ENCODE results near the gene CXCL3.

CXCL3 gene

DNA sequence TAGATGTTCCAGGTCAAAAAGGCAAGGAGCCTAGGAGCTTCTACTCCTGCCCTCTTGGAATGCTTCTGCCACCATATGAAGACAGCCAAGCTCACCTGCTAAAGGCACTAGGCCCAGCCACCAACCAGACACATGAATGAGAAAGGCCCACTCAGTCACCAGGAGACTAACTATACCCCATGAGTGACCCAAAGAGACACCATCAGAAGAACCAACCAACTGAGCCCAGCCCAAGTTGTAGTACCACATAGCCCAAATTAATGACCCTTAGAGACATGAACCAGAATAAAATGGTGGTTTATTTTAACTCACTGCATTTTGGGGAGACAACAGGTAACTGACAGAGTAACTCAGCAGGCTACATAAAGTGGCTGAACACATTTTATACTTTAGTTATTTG is 22.9 kb upstream of the CXCL3 start:
- Histone ChIP-seq H3K9ac (ENCODE audit: insufficient read length, low read depth) (no peak overlapping the region), H3K4me3 (ENCODE audit: insufficient read length, low read depth) (no peak overlapping the region), H3K36me3 (ENCODE audit: insufficient read depth, insufficient read length, low read length) (no peaks in the 10 kb centered on the region), H3K4me1 (ENCODE audit: insufficient read depth, insufficient read length) (no peaks in the 10 kb centered on the region), H3K27me3 (ENCODE audit: insufficient read depth, insufficient read length) (no peaks in the 10 kb centered on the region), H3K9me3 (ENCODE audit: insufficient read depth, low read length) (no peaks in the 10 kb centered on the region)
- DNase-seq (ENCODE audit: low read depth, low spot score), result no peak
- TF ChIP-seq SUZ12 (IDR thresholded peaks at IDR 0.05; ENCODE audit: extremely low read depth, insufficient read depth, insufficient read length) (no peak), YY1 (IDR thresholded peaks at IDR 0.05; ENCODE audit: insufficient read depth, insufficient read length) (no peak), ZNF274 (IDR thresholded peaks at IDR 0.05; ENCODE audit: low read depth, low read length) (no peak)

DNA sequence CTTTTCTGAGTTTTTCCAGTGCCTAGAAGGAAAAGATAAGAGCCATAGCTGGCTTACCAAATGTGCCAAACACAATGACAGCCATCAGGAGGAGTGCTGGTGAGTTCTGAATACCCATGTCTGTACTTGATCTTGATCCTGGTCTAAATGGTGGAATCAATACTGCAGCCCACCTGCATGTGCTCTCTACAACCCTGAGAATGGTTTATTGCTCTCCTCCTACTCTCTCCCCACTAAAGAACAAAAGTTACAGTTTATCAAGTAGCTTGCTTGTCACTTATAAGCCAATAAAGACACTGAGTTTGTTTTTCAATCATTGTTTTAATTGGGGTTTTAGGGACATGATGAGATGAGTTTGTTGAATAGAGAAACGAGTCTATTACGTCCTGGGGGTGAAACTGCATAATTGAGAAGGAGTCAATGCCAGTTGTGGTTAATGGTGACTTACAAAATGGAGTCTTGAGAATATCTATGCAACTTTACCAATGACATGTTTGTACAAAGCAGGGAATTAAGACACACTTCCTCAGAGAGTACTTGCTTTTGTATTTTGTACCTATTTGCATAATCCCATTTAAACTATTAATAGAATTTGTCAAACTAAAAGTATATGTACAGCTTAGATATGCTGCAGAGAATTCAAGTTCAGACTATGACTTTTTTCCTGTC is 20.8 kb upstream of the CXCL3 start:
- no peak for DNase-seq (ENCODE audit: low read depth, low spot score)
- H3K4me1 ChIP-seq (ENCODE audit: insufficient read depth, insufficient read length), result no peaks in the 10 kb centered on the region
- no peaks in the 10 kb centered on the region for H3K9me3 ChIP-seq (ENCODE audit: insufficient read depth, low read length)
- no peak overlapping the region for H3K4me3 ChIP-seq (ENCODE audit: insufficient read length, low read depth)
- no peak overlapping the region for H3K9ac ChIP-seq (ENCODE audit: insufficient read length, low read depth)
- no peaks in the 10 kb centered on the region for H3K36me3 ChIP-seq (ENCODE audit: insufficient read depth, insufficient read length, low read length)
- TF ChIP-seq YY1 (IDR thresholded peaks at IDR 0.05; ENCODE audit: insufficient read depth, insufficient read length) (no peak), ZNF274 (IDR thresholded peaks at IDR 0.05; ENCODE audit: low read depth, low read length) (no peak), SUZ12 (IDR thresholded peaks at IDR 0.05; ENCODE audit: extremely low read depth, insufficient read depth, insufficient read length) (no peak)
- H3K27me3 ChIP-seq (ENCODE audit: insufficient read depth, insufficient read length), result no peaks in the 10 kb centered on the region

DNA sequence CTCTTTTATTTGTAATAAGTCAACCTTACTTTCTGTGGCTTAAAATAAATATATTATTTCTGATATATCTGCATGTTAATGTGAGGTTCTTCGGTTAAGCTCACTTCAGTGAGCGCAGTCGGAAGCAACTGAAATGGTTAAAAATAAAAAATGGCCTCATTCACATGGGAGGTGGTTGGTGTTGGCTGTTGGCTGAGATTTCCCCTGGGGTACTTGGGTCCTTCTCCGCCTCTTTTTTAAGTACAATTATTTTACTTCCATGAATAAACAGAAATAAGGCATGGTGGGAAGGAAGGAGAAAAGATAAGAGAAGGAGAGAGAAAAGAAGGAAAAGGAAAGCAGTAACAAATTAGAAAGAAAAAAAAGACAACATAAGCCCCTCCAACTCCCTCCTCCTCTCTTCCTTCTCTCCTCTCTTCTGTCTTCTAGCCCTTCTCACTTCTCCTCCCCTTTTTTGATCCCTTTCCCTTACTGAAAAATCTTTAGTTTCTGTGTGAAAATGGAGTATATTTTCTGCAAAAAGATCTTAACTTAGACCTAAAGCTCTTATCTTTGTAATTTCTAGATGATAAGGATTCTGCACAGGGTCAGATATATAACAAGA is 19.7 kb upstream of the CXCL3 start:
- Histone ChIP-seq H3K27me3 (ENCODE audit: insufficient read depth, insufficient read length) (no peaks in the 10 kb centered on the region), H3K9ac (ENCODE audit: insufficient read length, low read depth) (no peak overlapping the region), H3K4me1 (ENCODE audit: insufficient read depth, insufficient read length) (no peaks in the 10 kb centered on the region), H3K9me3 (ENCODE audit: insufficient read depth, low read length) (no peaks in the 10 kb centered on the region), H3K36me3 (ENCODE audit: insufficient read depth, insufficient read length, low read length) (no peaks in the 10 kb centered on the region), H3K4me3 (ENCODE audit: insufficient read length, low read depth) (no peak overlapping the region)
- no peak for TF ChIP-seq YY1 (IDR thresholded peaks at IDR 0.05; ENCODE audit: insufficient read depth, insufficient read length)
- no peak for TF ChIP-seq SUZ12 (IDR thresholded peaks at IDR 0.05; ENCODE audit: extremely low read depth, insufficient read depth, insufficient read length)
- no peak for TF ChIP-seq ZNF274 (IDR thresholded peaks at IDR 0.05; ENCODE audit: low read depth, low read length)
- DNase-seq (ENCODE audit: low read depth, low spot score), result no peak

- TF ChIP-seq SUZ12 (IDR thresholded peaks at IDR 0.05; ENCODE audit: extremely low read depth, insufficient read depth, insufficient read length) (no peak), YY1 (IDR thresholded peaks at IDR 0.05; ENCODE audit: insufficient read depth, insufficient read length) (no peak), ZNF274 (IDR thresholded peaks at IDR 0.05; ENCODE audit: low read depth, low read length) (no peak)
- no peak overlapping the region for H3K9ac ChIP-seq (ENCODE audit: insufficient read length, low read depth)
- DNase-seq (ENCODE audit: low read depth, low spot score), result no peak
- no peaks in the 10 kb centered on the region for H3K4me1 ChIP-seq (ENCODE audit: insufficient read depth, insufficient read length)
- no peaks in the 10 kb centered on the region for H3K9me3 ChIP-seq (ENCODE audit: insufficient read depth, low read length)
- no peak overlapping the region for H3K4me3 ChIP-seq (ENCODE audit: insufficient read length, low read depth)
- H3K27me3 ChIP-seq (ENCODE audit: insufficient read depth, insufficient read length), result no peaks in the 10 kb centered on the region
- no peaks in the 10 kb centered on the region for H3K36me3 ChIP-seq (ENCODE audit: insufficient read depth, insufficient read length, low read length)
Observed at GRCh38 chr4:74057588-74057987, 19.1 kb upstream of the CXCL3 start.

- Histone ChIP-seq H3K36me3 (ENCODE audit: insufficient read depth, insufficient read length, low read length) (no peaks in the 10 kb centered on the region), H3K27me3 (ENCODE audit: insufficient read depth, insufficient read length) (no peaks in the 10 kb centered on the region), H3K9ac (ENCODE audit: insufficient read length, low read depth) (no peak overlapping the region), H3K4me3 (ENCODE audit: insufficient read length, low read depth) (no peak overlapping the region), H3K9me3 (ENCODE audit: insufficient read depth, low read length) (no peaks in the 10 kb centered on the region), H3K4me1 (ENCODE audit: insufficient read depth, insufficient read length) (no peaks in the 10 kb centered on the region)
- TF ChIP-seq SUZ12 (IDR thresholded peaks at IDR 0.05; ENCODE audit: extremely low read depth, insufficient read depth, insufficient read length) (no peak), ZNF274 (IDR thresholded peaks at IDR 0.05; ENCODE audit: low read depth, low read length) (no peak), YY1 (IDR thresholded peaks at IDR 0.05; ENCODE audit: insufficient read depth, insufficient read length) (no peak)
- no peak for DNase-seq (ENCODE audit: low read depth, low spot score)
Observed at GRCh38 chr4:74056858-74057562, 18.5 kb upstream of the CXCL3 start.

GRCh38 chr4:74056114-74056857 is 17.8 kb upstream of the CXCL3 start:
- no peak overlapping the region for H3K4me3 ChIP-seq (ENCODE audit: insufficient read length, low read depth)
- H3K36me3 ChIP-seq (ENCODE audit: insufficient read depth, insufficient read length, low read length), result no peaks in the 10 kb centered on the region
- H3K9me3 ChIP-seq (ENCODE audit: insufficient read depth, low read length), result no peaks in the 10 kb centered on the region
- no peak for DNase-seq (ENCODE audit: low read depth, low spot score)
- no peaks in the 10 kb centered on the region for H3K27me3 ChIP-seq (ENCODE audit: insufficient read depth, insufficient read length)
- no peak for TF ChIP-seq ZNF274 (IDR thresholded peaks at IDR 0.05; ENCODE audit: low read depth, low read length)
- TF ChIP-seq YY1 (IDR thresholded peaks at IDR 0.05; ENCODE audit: insufficient read depth, insufficient read length), result no peak
- TF ChIP-seq SUZ12 (IDR thresholded peaks at IDR 0.05; ENCODE audit: extremely low read depth, insufficient read depth, insufficient read length), result no peak
- no peak overlapping the region for H3K9ac ChIP-seq (ENCODE audit: insufficient read length, low read depth)
- H3K4me1 ChIP-seq (ENCODE audit: insufficient read depth, insufficient read length), result no peaks in the 10 kb centered on the region

Data from NT2/D1 (cell line).